Upper lobe of right lung (tissue), 1 donor: ENCODE measurements around the gene IGF1R. TPM values are rescaled to one million over a fixed set of nuclear protein-coding genes. Genes with fewer than 3 reads are reported as not detected.
A peak's percentile ranks its signal among the peaks of the same experiment; 100 is the strongest.

Experiments used
- ATAC-seq: fragments of 200-7000 bp; cut with Tn5 transposase; one replicate; pipeline ENCODE4 v1.9.1; 2020; ENCODE audit warnings: mild to moderate bottlenecking, moderate library complexity
- DNase-seq: peaks from one replicate; pipeline ENCODE4 v3.0.0-alpha.2; 2020
- H3K27ac ChIP-seq: fragments of 200-600 bp; one replicate; pipeline ENCODE4 v1.8.0; 2022
- H3K27me3 ChIP-seq: fragments of 200-600 bp; one replicate; pipeline ENCODE4 v1.8.0; 2022; ENCODE audit warnings: mild to moderate bottlenecking
- H3K36me3 ChIP-seq: fragments of 200-600 bp; one replicate; pipeline ENCODE4 v1.8.0; 2022
- H3K4me1 ChIP-seq: fragments of 200-600 bp; one replicate; pipeline ENCODE4 v1.8.0; 2022
- H3K4me3 ChIP-seq: fragments of 200-600 bp; one replicate; pipeline ENCODE4 v1.8.0; 2022; ENCODE audit warnings: mild to moderate bottlenecking
- H3K9me3 ChIP-seq: fragments of 200-600 bp; one replicate; pipeline ENCODE4 v1.8.0; 2022
- intact Hi-C: fragments of 100-400 bp; cut with DNase I; formaldehyde crosslinking; loops from one replicate; pipeline ENCODE4 v1.11.0; 2022
- total RNA-seq: library from RNA; stranded (reverse); fragmentation: NEBNext Ultra II Directional; extraction: Animal tissue kit (Norgen Biotek cat#: 25700); gene quantifications from one replicate; pipeline ENCODE4 v1.2.1, GENCODE V29; 2021
- TF ChIP-seq, protein P1 (sequence below): fragments of 200-600 bp; IDR thresholded peaks from one replicate; pipeline ENCODE4 v1.8.0; 2022; ENCODE audit warnings: antibody characterized with exemption
- donor health status: DM: no; HTN: yes; CAD: no; lungs with severe emphysema.

The IGF1R gene
- total RNA-seq, 1 donor from 2014 or later: 40.0 TPM

DNA sequence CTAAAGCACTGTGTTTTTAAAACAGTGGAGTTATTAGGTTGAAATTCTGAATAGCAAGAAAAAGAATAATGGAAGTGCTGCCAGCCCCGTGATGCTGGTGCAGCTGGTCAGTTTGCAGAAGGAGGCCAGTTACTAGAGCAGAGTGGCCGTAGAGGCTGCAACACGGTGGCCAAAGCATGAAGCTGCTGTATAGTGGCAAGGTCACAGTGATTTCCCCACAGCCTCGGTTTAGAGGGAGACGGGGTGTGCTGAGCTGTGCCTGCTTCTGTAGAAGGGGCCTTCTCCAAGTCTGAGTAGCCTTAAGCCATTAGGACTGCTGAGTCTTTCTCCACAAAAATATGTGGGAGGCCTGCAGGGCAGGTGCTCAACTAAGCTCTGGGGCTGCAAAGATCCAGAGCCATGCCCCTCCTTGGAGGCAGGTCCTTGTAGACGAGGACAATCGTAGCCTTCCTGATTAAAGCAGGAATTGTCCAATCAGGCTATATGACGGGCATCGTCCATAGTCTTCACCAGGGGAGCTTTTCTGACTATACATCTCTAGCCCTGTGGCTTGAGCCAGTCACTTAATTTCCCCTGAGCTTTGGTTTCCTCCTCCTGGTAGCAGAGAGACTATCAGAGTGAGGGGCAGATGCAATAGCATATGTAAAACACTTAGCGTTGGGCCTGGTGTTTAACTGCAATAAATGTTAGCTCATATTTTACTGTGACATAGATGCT, 207.6 kb downstream of the IGF1R start:
- ATAC-seq (no peak), DNase-seq (no peak)
- TF ChIP-seq, protein P1, sequence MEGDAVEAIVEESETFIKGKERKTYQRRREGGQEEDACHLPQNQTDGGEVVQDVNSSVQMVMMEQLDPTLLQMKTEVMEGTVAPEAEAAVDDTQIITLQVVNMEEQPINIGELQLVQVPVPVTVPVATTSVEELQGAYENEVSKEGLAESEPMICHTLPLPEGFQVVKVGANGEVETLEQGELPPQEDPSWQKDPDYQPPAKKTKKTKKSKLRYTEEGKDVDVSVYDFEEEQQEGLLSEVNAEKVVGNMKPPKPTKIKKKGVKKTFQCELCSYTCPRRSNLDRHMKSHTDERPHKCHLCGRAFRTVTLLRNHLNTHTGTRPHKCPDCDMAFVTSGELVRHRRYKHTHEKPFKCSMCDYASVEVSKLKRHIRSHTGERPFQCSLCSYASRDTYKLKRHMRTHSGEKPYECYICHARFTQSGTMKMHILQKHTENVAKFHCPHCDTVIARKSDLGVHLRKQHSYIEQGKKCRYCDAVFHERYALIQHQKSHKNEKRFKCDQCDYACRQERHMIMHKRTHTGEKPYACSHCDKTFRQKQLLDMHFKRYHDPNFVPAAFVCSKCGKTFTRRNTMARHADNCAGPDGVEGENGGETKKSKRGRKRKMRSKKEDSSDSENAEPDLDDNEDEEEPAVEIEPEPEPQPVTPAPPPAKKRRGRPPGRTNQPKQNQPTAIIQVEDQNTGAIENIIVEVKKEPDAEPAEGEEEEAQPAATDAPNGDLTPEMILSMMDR: no peak
- Histone ChIP-seq H3K27me3 (no peaks in the 10 kb centered on the region), H3K27ac (peak overlapping the region; percentile 11), H3K4me1 (peaks cover 52% of the 10 kb centered on the region), H3K4me3 (no peak overlapping the region), H3K36me3 (no peaks in the 10 kb centered on the region), H3K9me3 (no peaks in the 10 kb centered on the region)
- intact Hi-C loops: no loop called here

GRCh38 chr15:98856532-98856907, 208.2 kb downstream of the IGF1R start:
- no peaks in the 10 kb centered on the region for H3K36me3 ChIP-seq
- intact Hi-C loops: no loop called here
- DNase-seq: no peak
- ATAC-seq: no peak
- TF ChIP-seq, protein P1: no peak
- peaks cover 50% of the 10 kb centered on the region for H3K4me1 ChIP-seq
- H3K27ac ChIP-seq: no peak overlapping the region
- H3K27me3 ChIP-seq: no peaks in the 10 kb centered on the region
- no peaks in the 10 kb centered on the region for H3K9me3 ChIP-seq
- H3K4me3 ChIP-seq: no peak overlapping the region

DNA sequence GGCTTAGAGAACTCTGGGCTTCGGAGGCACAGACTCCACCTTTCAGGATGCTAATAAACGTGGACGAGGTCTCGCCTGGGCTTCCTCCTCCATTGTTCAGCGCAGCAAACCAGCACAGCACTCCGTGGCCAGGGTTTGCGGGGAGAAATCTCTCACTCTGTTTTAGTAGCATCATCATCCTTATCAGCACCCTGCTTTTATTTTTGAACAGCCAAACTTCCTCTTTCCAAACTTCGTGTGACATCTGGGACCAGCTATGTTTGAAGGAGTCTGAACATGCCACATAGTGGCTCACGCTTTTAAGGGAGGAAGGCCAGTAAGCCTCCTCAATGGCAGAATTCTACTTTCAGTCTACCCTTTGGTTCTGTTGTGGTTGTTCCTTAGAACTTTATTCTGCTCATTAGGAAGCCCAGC, 210.3 kb downstream of the IGF1R start:
- Histone ChIP-seq H3K27me3 (no peaks in the 10 kb centered on the region), H3K27ac (peak overlapping the region; percentile 76), H3K4me3 (no peak overlapping the region), H3K9me3 (no peaks in the 10 kb centered on the region), H3K4me1 (peaks cover 51% of the 10 kb centered on the region), H3K36me3 (no peaks in the 10 kb centered on the region)
- intact Hi-C loops: no loop called here
- no peak for DNase-seq
- no peak for ATAC-seq
- TF ChIP-seq, protein P1: no peak

GRCh38 chr15:98859149-98859548, 210.8 kb downstream of the IGF1R start:
- Histone ChIP-seq H3K4me1 (peaks cover 48% of the 10 kb centered on the region), H3K27ac (peak overlapping the region; percentile 76), H3K36me3 (no peaks in the 10 kb centered on the region), H3K9me3 (no peaks in the 10 kb centered on the region), H3K27me3 (no peaks in the 10 kb centered on the region), H3K4me3 (no peak overlapping the region)
- DNase-seq: no peak
- TF ChIP-seq, protein P1: no peak
- intact Hi-C loops: no loop called here
- peak; percentile 49 for ATAC-seq

- Histone ChIP-seq H3K27ac (peak overlapping the region; percentile 61), H3K4me3 (no peak overlapping the region), H3K27me3 (no peaks in the 10 kb centered on the region), H3K4me1 (peaks cover 45% of the 10 kb centered on the region), H3K36me3 (no peaks in the 10 kb centered on the region), H3K9me3 (no peaks in the 10 kb centered on the region)
- TF ChIP-seq, protein P1: no peak
- DNase-seq (no peak), ATAC-seq (peak; percentile 61)
- intact Hi-C loops: no loop called here
Measured at GRCh38 chr15:98860281-98861041, 212.1 kb downstream of the IGF1R start.
